Astrocyte of the spinal cord (primary cell): ENCODE data around the gene ARHGAP31.

Source experiments
- DNase-seq: peaks from one replicate; pipeline ENCODE4 v3.0.0; 2011; ENCODE audit warnings: low read depth, low spot score
- H3K4me3 ChIP-seq: 2 replicates; pipeline ENCODE4 v1.5.1; 2011; ENCODE audit warnings: low read depth, mild to moderate bottlenecking, low read length, moderate library complexity
- CTCF ChIP-seq: IDR thresholded peaks from 2 replicates; pipeline ENCODE4 v1.5.1; 2012; ENCODE audit warnings: low read depth, mild to moderate bottlenecking, low read length, inconsistent platforms
- in situ Hi-C: cut with HindIII; loops from 2 replicates; pipeline ENCODE4 v1.10.0; 2017; ENCODE audit warnings: low sequenced_read_pairs

The ARHGAP31 gene

GRCh38 chr3:119357190-119357589 is 63.0 kb downstream of the ARHGAP31 start:
- H3K4me3 ChIP-seq, result no peak overlapping the region
- DNase-seq, result no peak
- no peak for TF ChIP-seq CTCF
- in situ Hi-C loops, result no loop called here

GRCh38 chr3:119359476-119360326 is 65.5 kb downstream of the ARHGAP31 start:
- TF ChIP-seq CTCF, result no peak
- no peak overlapping the region for H3K4me3 ChIP-seq
- DNase-seq, result no peak
- in situ Hi-C loops, result no loop called here

- in situ Hi-C loops, result no loop called here
- TF ChIP-seq CTCF, result no peak
- no peak overlapping the region for H3K4me3 ChIP-seq
- no peak for DNase-seq
Observed at GRCh38 chr3:119360736-119361462, 66.7 kb downstream of the ARHGAP31 start.

GRCh38 chr3:119362010-119362409 is 67.8 kb downstream of the ARHGAP31 start:
- DNase-seq, result no peak
- in situ Hi-C loops, result no loop called here

GRCh38 chr3:119362940-119363725 is 69.0 kb downstream of the ARHGAP31 start:
- DNase-seq, result no peak
- in situ Hi-C loops, result no loop called here
- H3K4me3 ChIP-seq, result no peak overlapping the region
- TF ChIP-seq CTCF, result no peak

More at GRCh38 chr3:119362010-119362409, 67.8 kb downstream of the ARHGAP31 start:
- H3K4me3 ChIP-seq, result no peak overlapping the region
- TF ChIP-seq CTCF, result no peak

- in situ Hi-C loops, result no loop called here
- DNase-seq, result no peak
- TF ChIP-seq CTCF, result no peak
- no peak overlapping the region for H3K4me3 ChIP-seq
Observed at GRCh38 chr3:119364401-119364800, 70.2 kb downstream of the ARHGAP31 start.
